SK-N-SH (cell line): Measurements from ENCODE around the gene SNW1. TPM values are rescaled to one million over a fixed set of nuclear protein-coding genes. Genes with fewer than 3 reads are reported as not detected.

Experiments
- CTCF ChIA-PET: fragments of 300-600, 350-600 bp; formaldehyde crosslinking; extraction: SDS; loops from one replicate; lab custom pipeline; 2021; lab: Yijun Ruan, JAX
- POLR2A ChIA-PET: fragments of 350-600 bp; sonication (Branson Sonifier 250); formaldehyde crosslinking; extraction: SDS; loops from one replicate; lab custom pipeline; 2020; ENCODE audit warnings: antibody characterized with exemption, inconsistent platforms; lab: Yijun Ruan, JAX
- DNase-seq: peaks from one replicate; pipeline ENCODE4 v3.0.0; 2012
- H2AFZ ChIP-seq: fragments of 200-600 bp; sonication (generic); 2 replicates; pipeline ENCODE4 v1.8.1; 2016; ENCODE audit warnings: antibody characterized with exemption, mild to moderate bottlenecking, low read depth
- H3F3A ChIP-seq: fragments of 200-600 bp; sonication (generic); replicated peaks from 2 replicates; pipeline ENCODE3; 2016; ENCODE audit warnings: antibody characterized with exemption, mild to moderate bottlenecking; ENCODE audit not compliant: insufficient read depth
- H3K27ac ChIP-seq, 2 experiments: fragments of 200-500 bp in 1 of 2; fragments of 200-600 bp in 1 of 2; sonication (Bioruptor generic) in 1 of 2; sonication (generic), shearing (Covaris generic) in 1 of 2; 2 replicates each; pipeline versions ENCODE4 v1.5.1 to v1.6.1; 2014 to 2016; ENCODE audit warnings: low read depth in 2 of 2, inconsistent platforms in 1 of 2, low read length in 1 of 2, mild to moderate bottlenecking in 1 of 2, mixed read lengths in 1 of 2
- H3K27me3 ChIP-seq: fragments of 200-600 bp; sonication (generic), shearing (Covaris generic); 2 replicates; pipeline ENCODE4 v1.6.1; 2016; ENCODE audit warnings: mixed run types; ENCODE audit not compliant: insufficient read depth
- H3K36me3 ChIP-seq, 2 experiments: fragments of 200-500 bp in 1 of 2; fragments of 200-600 bp in 1 of 2; sonication (Bioruptor generic) in 1 of 2; sonication (generic) in 1 of 2; replicated peaks in 1 of 2; 2 replicates each; pipeline versions ENCODE3 to v1.5.1; 2014 to 2016; ENCODE audit warnings: low read length in 1 of 2, mild to moderate bottlenecking in 1 of 2; ENCODE audit not compliant: insufficient read depth in 2 of 2, control insufficient read depth in 1 of 2
- H3K4me1 ChIP-seq, 2 experiments: fragments of 200-500 bp in 1 of 2; fragments of 200-600 bp in 1 of 2; sonication (Bioruptor generic) in 1 of 2; sonication (generic), shearing (Covaris generic) in 1 of 2; 2 replicates each; pipeline versions ENCODE4 v1.5.1 to v1.6.1; 2014 to 2016; ENCODE audit warnings: low read depth in 1 of 2, low read length in 1 of 2, mixed run types in 1 of 2; ENCODE audit not compliant: insufficient read depth in 2 of 2, control insufficient read depth in 1 of 2
- H3K4me2 ChIP-seq: fragments of 200-600 bp; sonication (generic), shearing (Covaris generic); 2 replicates; pipeline ENCODE4 v1.6.1; 2017; ENCODE audit warnings: mixed run types
- H3K4me3 ChIP-seq, 2 experiments: fragments of 200-500 bp in 1 of 2; fragments of 200-600 bp in 1 of 2; sonication (Bioruptor generic) in 1 of 2; sonication (generic), shearing (Covaris generic) in 1 of 2; 2 replicates each; pipeline versions ENCODE4 v1.5.1 to v1.8.1; 2014 to 2016; ENCODE audit warnings: low read depth in 2 of 2, inconsistent platforms in 1 of 2, low read length in 1 of 2, mild to moderate bottlenecking in 1 of 2, mixed read lengths in 1 of 2, moderate library complexity in 1 of 2
- H3K79me2 ChIP-seq: fragments of 200-600 bp; sonication (generic); 2 replicates; pipeline ENCODE4 v1.8.1; 2017; ENCODE audit warnings: mild to moderate bottlenecking; ENCODE audit not compliant: insufficient read depth
- H3K9ac ChIP-seq: fragments of 200-600 bp; sonication (generic); 2 replicates; pipeline ENCODE4 v1.6.1; 2017; ENCODE audit warnings: mixed run types
- H3K9me2 ChIP-seq: fragments of 200-600 bp; sonication (generic); 2 replicates; pipeline ENCODE4 v1.6.1; 2017; ENCODE audit warnings: mixed run types
- H3K9me3 ChIP-seq: fragments of 200-600 bp; sonication (generic); 2 replicates; pipeline ENCODE4 v1.6.1; 2017; ENCODE audit warnings: mixed run types, mild to moderate bottlenecking, moderate library complexity
- H4K20me1 ChIP-seq: fragments of 200-600 bp; sonication (generic); 2 replicates; pipeline ENCODE4 v1.6.1; 2017; ENCODE audit warnings: mild to moderate bottlenecking, mixed run types; ENCODE audit not compliant: insufficient read depth
- CHD2 ChIP-seq: fragments of 150-350 bp; IDR thresholded peaks from 2 replicates; pipeline ENCODE4 v1.6.1; 2018; ENCODE audit warnings: low read length; ENCODE audit not compliant: partially characterized antibody
- ELF1 ChIP-seq: IDR thresholded peaks from 2 replicates; pipeline ENCODE4 v1.4.0; 2012
- FOXM1 ChIP-seq: IDR thresholded peaks from 2 replicates; pipeline ENCODE4 v1.4.0; 2012; ENCODE audit warnings: low read depth, mild to moderate bottlenecking
- GABPA ChIP-seq: IDR thresholded peaks from 2 replicates; pipeline ENCODE4 v1.4.0; 2012; ENCODE audit warnings: low read depth, mild to moderate bottlenecking
- GATA2 ChIP-seq: sonication (generic); formaldehyde crosslinking; IDR thresholded peaks from 2 replicates; pipeline ENCODE4 v1.5.0; 2020; ENCODE audit warnings: mild to moderate bottlenecking, missing genetic modification reagents
- JUND ChIP-seq: IDR thresholded peaks from 2 replicates; pipeline ENCODE4 v1.4.0; 2012
- MXI1 ChIP-seq: IDR thresholded peaks from 2 replicates; pipeline ENCODE4 v1.6.1; 2012; ENCODE audit warnings: mild to moderate bottlenecking, low read depth, low read length, improper control_type of control experiment
- NFIC ChIP-seq: IDR thresholded peaks from 2 replicates; pipeline ENCODE4 v1.4.0; 2012; ENCODE audit warnings: borderline replicate concordance
- POLR2AphosphoS5 ChIP-seq: IDR thresholded peaks from 2 replicates; pipeline ENCODE4 v1.6.1; 2012; ENCODE audit warnings: low read depth, low read length
- RCOR1 ChIP-seq: fragments of 150-350 bp; IDR thresholded peaks from 2 replicates; pipeline ENCODE4 v1.6.1; 2017; ENCODE audit warnings: antibody characterized with exemption, low read length
- REST ChIP-seq: IDR thresholded peaks from 2 replicates; pipeline ENCODE4 v1.6.1; 2012; ENCODE audit warnings: mild to moderate bottlenecking, low read depth, low read length, moderate library complexity
- RXRA ChIP-seq: IDR thresholded peaks from 2 replicates; pipeline ENCODE4 v1.4.0; 2012; ENCODE audit warnings: low read depth, mild to moderate bottlenecking, borderline replicate concordance
- SIN3A ChIP-seq: IDR thresholded peaks from 2 replicates; pipeline ENCODE4 v1.6.1; 2012; ENCODE audit warnings: low read depth, mild to moderate bottlenecking, low read length, moderate library complexity, borderline replicate concordance
- TAF1 ChIP-seq: IDR thresholded peaks from 2 replicates; pipeline ENCODE4 v1.6.1; 2012; ENCODE audit warnings: low read depth, mild to moderate bottlenecking, low read length, moderate library complexity, borderline replicate concordance
- TEAD4 ChIP-seq: IDR thresholded peaks from 2 replicates; pipeline ENCODE4 v1.4.0; 2012; ENCODE audit warnings: mild to moderate bottlenecking, borderline replicate concordance; ENCODE audit not compliant: insufficient read depth
- USF1 ChIP-seq: IDR thresholded peaks from 2 replicates; pipeline ENCODE4 v1.4.0; 2012; ENCODE audit warnings: low read depth, borderline replicate concordance
- YY1 ChIP-seq: IDR thresholded peaks from 2 replicates; pipeline ENCODE4 v1.4.0; 2012; ENCODE audit warnings: low read depth, mild to moderate bottlenecking
- ZBTB33 ChIP-seq: IDR thresholded peaks from 2 replicates; pipeline ENCODE4 v1.4.0; 2012; ENCODE audit warnings: low read depth, borderline replicate concordance
- WGBS: methylation state at CpG from one replicate; pipeline ENCODE4 v1.1.6; 2017; ENCODE audit warnings: low lambda C conversion rate; 5-methylcytosine and 5-hydroxymethylcytosine counted together
- polyA plus RNA-seq, 3 experiments: library from polyadenylated mRNA; depleted of rRNA; stranded (reverse); fragments of >200 nt; gene quantifications; 2 replicates each; pipeline ENCODE4 v1.2.3, GENCODE V29; 2012
- TF ChIP-seq, protein P1 (sequence below): IDR thresholded peaks from 2 replicates; pipeline ENCODE4 v1.4.0; 2012; ENCODE audit warnings: low read depth

SNW1 gene
- polyA plus RNA-seq, 1 of the 3 experiments (the other 2 are of a cell fraction), result 30.2 TPM

GRCh38 chr14:77707724-77708408, 53.1 kb downstream of the SNW1 start, which contains the start of the genes ALKBH1 and SLIRP:
ALKBH1 (minus strand) TSS chr14:77708023; CDS start chr14:77708004, 19 bp downstream.
SLIRP (plus strand) TSS chr14:77708103; CDS start chr14:77708112, 9 bp downstream.
- Histone ChIP-seq H3K79me2 (peaks cover 93% of the 10 kb centered on the region), H3K9ac (peak within 1 kb of the TSS; percentile 78), H3F3A (peaks cover 10% of the 10 kb centered on the region), H3K4me2 (peak within 1 kb of the TSS; percentile 95), H3K36me3 (peaks cover 28 to 34% of the 10 kb centered on the region in 2 experiments), H3K4me1 (peaks cover 17 to 19% of the 10 kb centered on the region in 2 experiments; a peak in 3 of 4 replicates), H2AFZ (peak within 1 kb of the TSS; percentile 97), H3K27ac (peak within 1 kb of the TSS; percentile 62 to 71), H4K20me1 (peaks cover 13% of the 10 kb centered on the region; the same call in 1 of the 2 replicates), H3K4me3 (peak within 1 kb of the TSS; percentile 86 to 96), H3K27me3 (no peaks in the 10 kb centered on the region), H3K9me3 (no peaks in the 10 kb centered on the region), H3K9me2 (no peaks in the 10 kb centered on the region)
- POLR2A ChIA-PET, result interaction anchor here (0.8 to 1.4 kb wide), 2 partner anchors 92 to 331 kb away, joined by 3 read pairs; partner anchors contain the start of genes ADCK1 and TMED8
- WGBS, result under 1% methylated on average over 38 of the region's 49 CpGs
- DNase-seq, result peak; percentile 89
- TF ChIP-seq GABPA, result peak; percentile 100
- 0 out of 2 replicates have a peak, but pooled peaks have one; percentile 72 for TF ChIP-seq ZBTB33
- peak; percentile 59; the same call in 1 of the 2 replicates for TF ChIP-seq TEAD4
- TF ChIP-seq, protein P1, sequence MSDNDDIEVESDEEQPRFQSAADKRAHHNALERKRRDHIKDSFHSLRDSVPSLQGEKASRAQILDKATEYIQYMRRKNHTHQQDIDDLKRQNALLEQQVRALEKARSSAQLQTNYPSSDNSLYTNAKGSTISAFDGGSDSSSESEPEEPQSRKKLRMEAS, result peak; percentile 95
- peak; percentile 97 for TF ChIP-seq YY1
- TF ChIP-seq RCOR1, result no peak
- TF ChIP-seq POLR2AphosphoS5, result peak; percentile 98
- TF ChIP-seq TAF1, result peak; percentile 98
- TF ChIP-seq NFIC, result no peak
- peak; percentile 84 for TF ChIP-seq MXI1
- TF ChIP-seq USF1, result peak; percentile 47
- TF ChIP-seq ELF1, result peak; percentile 89
- TF ChIP-seq FOXM1, result no peak
- TF ChIP-seq REST, result peak; percentile 70; the same call in 1 of the 2 replicates
- no peak for TF ChIP-seq GATA2 (CRISPR knock-in tag)
- TF ChIP-seq CHD2, result peak; percentile 97
- peak; percentile 71; the same call in 1 of the 2 replicates for TF ChIP-seq RXRA
- no peak for TF ChIP-seq JUND
- peak; percentile 43; the same call in 1 of the 2 replicates for TF ChIP-seq SIN3A
- CTCF ChIA-PET, result interaction anchor here (0.6 to 3.2 kb wide), 5 partner anchors 11 to 248 kb away, joined by 3 to 10 read pairs (median 8); no protein-coding TSS in a partner anchor
